Measurements from ENCODE around the gene CLECL1.

- TF ChIP-seq, protein P1, sequence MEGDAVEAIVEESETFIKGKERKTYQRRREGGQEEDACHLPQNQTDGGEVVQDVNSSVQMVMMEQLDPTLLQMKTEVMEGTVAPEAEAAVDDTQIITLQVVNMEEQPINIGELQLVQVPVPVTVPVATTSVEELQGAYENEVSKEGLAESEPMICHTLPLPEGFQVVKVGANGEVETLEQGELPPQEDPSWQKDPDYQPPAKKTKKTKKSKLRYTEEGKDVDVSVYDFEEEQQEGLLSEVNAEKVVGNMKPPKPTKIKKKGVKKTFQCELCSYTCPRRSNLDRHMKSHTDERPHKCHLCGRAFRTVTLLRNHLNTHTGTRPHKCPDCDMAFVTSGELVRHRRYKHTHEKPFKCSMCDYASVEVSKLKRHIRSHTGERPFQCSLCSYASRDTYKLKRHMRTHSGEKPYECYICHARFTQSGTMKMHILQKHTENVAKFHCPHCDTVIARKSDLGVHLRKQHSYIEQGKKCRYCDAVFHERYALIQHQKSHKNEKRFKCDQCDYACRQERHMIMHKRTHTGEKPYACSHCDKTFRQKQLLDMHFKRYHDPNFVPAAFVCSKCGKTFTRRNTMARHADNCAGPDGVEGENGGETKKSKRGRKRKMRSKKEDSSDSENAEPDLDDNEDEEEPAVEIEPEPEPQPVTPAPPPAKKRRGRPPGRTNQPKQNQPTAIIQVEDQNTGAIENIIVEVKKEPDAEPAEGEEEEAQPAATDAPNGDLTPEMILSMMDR (conservative IDR thresholded peaks at IDR 0.05; ENCODE audit: low read length) = no peak
- no peak for TF ChIP-seq EZH2phosphoT487 (IDR thresholded peaks at IDR 0.05; ENCODE audit: borderline replicate concordance, low read depth, low read length)
Measured at GRCh38 chr12:9756706-9757105, 23.8 kb upstream of the CLECL1 start.
